Neural crest cell (in vitro differentiated cells): Measurements from ENCODE around the gene FAM111A. TPM values are rescaled to one million over a fixed set of nuclear protein-coding genes. Genes with fewer than 3 reads are reported as not detected.

Experiments used
- DNase-seq: peaks from one replicate; pipeline ENCODE4 v3.0.0; 2021; ENCODE audit warnings: low read depth, mixed read lengths, low spot score
- H3K27ac Mint-ChIP-seq: one replicate; pipeline ENCODE4 v1.8.0; 2021; ENCODE audit warnings: mild to moderate bottlenecking, mixed read lengths; ENCODE audit not compliant: unreplicated experiment
- H3K27me3 Mint-ChIP-seq: 2 replicates; pipeline ENCODE4 v1.8.0; 2021; ENCODE audit warnings: low read depth, mild to moderate bottlenecking, mixed read lengths
- H3K36me3 Mint-ChIP-seq: 2 replicates; pipeline ENCODE4 v1.8.0; 2021; ENCODE audit warnings: low read depth, mild to moderate bottlenecking, mixed read lengths
- H3K4me1 Mint-ChIP-seq: 2 replicates; pipeline ENCODE4 v1.8.0; 2021; ENCODE audit warnings: mixed read lengths
- H3K4me3 Mint-ChIP-seq: one replicate; pipeline ENCODE4 v1.8.0; 2021; ENCODE audit warnings: mild to moderate bottlenecking, mixed read lengths
- H3K9me3 Mint-ChIP-seq: 2 replicates; pipeline ENCODE4 v1.8.0; 2021; ENCODE audit warnings: mixed read lengths
- total RNA-seq: library from RNA; stranded (reverse); gene quantifications from 2 replicates; pipeline ENCODE4 v1.2.1, GENCODE V29; 2021
- TF ChIP-seq, protein P1 (sequence below): fragments of 200-600 bp; sonication (generic); conservative IDR thresholded peaks from 2 replicates; pipeline ENCODE4 v1.5.0; 2021; ENCODE audit warnings: antibody characterized with exemption, mild to moderate bottlenecking

Gene FAM111A
- total RNA-seq, 1 donor from 2014 or later = 23.4 TPM

DNA sequence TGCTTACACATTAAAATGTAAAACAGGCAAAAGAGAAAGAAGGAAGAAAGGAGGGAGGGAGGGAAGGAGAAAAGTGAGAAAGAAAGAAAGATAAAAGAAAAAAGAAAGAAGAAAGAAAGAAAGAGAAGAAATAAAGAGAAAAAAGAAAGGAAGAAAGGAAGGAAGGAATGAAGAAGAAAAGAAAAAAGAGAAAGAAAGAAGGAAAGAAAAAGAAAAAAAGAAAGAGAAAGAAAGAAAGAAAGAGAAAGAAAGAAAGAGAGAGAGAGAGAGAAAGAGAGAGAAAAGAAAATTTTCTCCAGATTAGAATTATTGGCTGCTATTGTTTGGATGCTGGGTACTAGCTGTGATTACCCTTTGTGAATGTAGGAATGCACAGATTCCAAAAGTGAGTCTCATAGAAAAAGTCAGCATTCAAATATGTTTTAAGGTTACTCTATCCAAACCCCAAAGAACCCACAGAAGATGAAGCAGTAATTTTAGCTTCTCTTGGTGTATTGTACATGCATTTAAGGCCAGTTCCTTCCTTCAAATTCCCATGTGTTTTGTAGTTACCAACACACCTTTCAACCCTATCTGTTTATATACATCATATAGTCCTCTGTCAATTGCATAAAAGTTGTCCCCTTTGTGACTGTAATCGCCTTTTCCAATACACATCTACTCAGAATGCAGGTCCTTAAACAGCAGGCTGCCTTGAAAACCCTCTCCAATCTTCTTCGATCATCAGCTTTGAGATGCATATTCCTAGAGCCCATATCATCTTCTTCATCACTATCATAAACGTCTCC, 789 bp upstream of the FAM111A start:
- Mint-ChIP-seq H3K27me3 (peaks cover 32% of the 10 kb centered on the region), H3K4me3 (peak overlapping the region; percentile 95), H3K4me1 (peaks cover 36% of the 10 kb centered on the region), H3K27ac (no peak overlapping the region), H3K9me3 (no peaks in the 10 kb centered on the region), H3K36me3 (no peaks in the 10 kb centered on the region)
- no peak for DNase-seq
- TF ChIP-seq, protein P1, sequence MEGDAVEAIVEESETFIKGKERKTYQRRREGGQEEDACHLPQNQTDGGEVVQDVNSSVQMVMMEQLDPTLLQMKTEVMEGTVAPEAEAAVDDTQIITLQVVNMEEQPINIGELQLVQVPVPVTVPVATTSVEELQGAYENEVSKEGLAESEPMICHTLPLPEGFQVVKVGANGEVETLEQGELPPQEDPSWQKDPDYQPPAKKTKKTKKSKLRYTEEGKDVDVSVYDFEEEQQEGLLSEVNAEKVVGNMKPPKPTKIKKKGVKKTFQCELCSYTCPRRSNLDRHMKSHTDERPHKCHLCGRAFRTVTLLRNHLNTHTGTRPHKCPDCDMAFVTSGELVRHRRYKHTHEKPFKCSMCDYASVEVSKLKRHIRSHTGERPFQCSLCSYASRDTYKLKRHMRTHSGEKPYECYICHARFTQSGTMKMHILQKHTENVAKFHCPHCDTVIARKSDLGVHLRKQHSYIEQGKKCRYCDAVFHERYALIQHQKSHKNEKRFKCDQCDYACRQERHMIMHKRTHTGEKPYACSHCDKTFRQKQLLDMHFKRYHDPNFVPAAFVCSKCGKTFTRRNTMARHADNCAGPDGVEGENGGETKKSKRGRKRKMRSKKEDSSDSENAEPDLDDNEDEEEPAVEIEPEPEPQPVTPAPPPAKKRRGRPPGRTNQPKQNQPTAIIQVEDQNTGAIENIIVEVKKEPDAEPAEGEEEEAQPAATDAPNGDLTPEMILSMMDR = no peak

DNA sequence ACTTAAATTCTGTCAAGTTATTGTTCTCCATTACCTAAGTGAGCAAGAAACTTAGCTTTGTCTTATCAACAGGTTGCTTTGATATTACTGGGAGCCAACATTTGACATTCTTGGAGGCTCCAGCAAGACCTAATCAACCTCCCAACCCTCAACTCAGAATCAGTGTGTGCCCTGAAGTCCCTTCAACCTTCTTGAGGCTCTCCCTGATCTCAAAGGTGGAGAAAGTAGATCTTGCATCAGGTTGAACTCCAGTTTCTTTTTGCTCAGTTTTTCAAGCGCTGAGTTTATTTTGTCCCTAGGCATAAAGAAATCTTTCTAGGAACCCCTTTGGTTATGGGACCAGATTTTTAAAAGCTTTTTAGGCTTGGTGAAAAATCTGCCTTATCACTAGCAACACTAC, 1.4 kb downstream of the FAM111A start:
- Mint-ChIP-seq H3K27me3 (peaks cover 32% of the 10 kb centered on the region), H3K27ac (no peak overlapping the region), H3K9me3 (no peaks in the 10 kb centered on the region), H3K4me1 (peaks cover 36% of the 10 kb centered on the region), H3K36me3 (no peaks in the 10 kb centered on the region), H3K4me3 (peak overlapping the region; percentile 95)
- TF ChIP-seq, protein P1 = no peak
- no peak for DNase-seq

DNA sequence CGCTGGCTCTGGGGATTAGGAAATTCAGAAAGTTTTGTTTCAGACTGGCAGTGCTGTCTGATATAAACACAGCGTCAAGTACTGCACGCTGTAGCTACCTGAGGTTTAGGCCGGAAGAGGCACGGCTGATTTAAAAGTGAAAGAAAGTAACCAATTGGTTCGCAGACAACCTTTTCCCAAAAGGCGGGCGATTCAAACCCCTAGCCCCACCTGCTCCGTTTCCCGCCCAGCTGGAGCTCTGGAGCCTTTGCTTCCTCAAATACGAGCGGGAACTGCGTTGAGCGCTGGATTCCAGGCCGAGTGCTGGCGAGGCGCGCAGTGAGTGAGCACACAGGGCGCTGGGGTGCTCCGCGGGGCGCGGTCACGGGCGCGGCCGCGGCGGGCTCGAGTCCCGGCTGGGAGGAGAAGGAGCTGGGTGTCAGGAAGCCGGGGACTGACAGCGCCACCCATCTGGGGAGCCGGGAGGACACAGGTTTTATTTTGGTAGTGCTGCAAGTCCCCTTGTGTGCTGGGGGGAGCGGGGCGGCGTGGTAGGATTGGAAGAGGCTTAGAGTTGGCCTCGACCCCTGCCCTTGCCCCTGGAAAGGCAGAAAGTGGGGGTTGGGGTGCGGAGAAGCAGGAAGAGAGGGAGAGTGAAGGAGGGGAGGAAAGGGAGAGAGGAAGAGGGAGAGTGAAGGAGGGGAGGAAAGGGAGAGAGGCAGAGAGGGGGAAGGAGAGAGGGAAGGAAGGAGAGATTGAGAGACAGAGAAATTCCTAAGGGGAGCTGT, 2.1 kb downstream of the FAM111A start:
- Mint-ChIP-seq H3K27me3 (peaks cover 32% of the 10 kb centered on the region), H3K36me3 (no peaks in the 10 kb centered on the region), H3K4me1 (peaks cover 36% of the 10 kb centered on the region), H3K9me3 (no peaks in the 10 kb centered on the region), H3K4me3 (peak overlapping the region; percentile 95), H3K27ac (no peak overlapping the region)
- TF ChIP-seq, protein P1 = peak; percentile 26
- DNase-seq = peak; percentile 35

DNA sequence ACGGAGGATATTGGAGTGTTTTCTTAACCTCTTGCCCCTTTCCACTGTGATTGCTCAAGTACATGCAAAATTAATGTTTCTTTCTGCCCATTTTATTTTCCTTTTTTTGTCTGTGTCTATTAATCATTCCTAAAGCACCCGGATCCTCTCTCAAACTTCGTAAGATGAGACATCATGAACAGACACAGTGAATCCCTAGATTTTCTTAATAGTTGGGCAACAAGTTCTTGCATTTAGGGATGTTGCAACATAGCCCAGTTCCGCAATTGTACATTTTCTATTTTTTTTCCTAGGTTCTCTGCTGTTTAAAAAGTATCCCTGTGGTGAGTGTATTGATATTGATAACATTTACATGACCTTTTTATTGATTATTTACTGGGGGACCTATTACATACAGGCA, 2.9 kb downstream of the FAM111A start:
- H3K4me1 Mint-ChIP-seq = peaks cover 36% of the 10 kb centered on the region
- H3K27me3 Mint-ChIP-seq = peaks cover 32% of the 10 kb centered on the region
- DNase-seq = no peak
- H3K4me3 Mint-ChIP-seq = peak overlapping the region; percentile 95
- H3K27ac Mint-ChIP-seq = no peak overlapping the region
- H3K36me3 Mint-ChIP-seq = peaks cover 2% of the 10 kb centered on the region
- H3K9me3 Mint-ChIP-seq = no peaks in the 10 kb centered on the region
- TF ChIP-seq, protein P1 = no peak

DNA sequence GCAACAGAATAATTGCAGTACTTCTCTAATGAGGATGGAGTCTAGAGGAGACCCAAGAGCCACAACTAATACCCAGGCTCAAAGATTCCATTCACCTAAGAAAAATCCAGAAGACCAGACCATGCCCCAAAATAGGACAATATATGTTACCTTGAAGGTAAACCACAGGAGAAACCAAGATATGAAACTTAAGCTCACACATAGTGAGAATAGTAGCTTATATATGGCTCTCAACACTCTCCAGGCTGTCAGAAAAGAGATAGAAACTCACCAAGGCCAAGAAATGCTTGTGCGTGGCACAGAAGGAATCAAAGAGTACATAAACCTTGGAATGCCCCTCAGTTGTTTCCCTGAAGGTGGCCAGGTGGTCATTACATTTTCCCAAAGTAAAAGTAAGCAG, 9.1 kb downstream of the FAM111A start:
- TF ChIP-seq, protein P1 = no peak
- H3K4me1 Mint-ChIP-seq = no peaks in the 10 kb centered on the region
- H3K36me3 Mint-ChIP-seq = peaks cover 13% of the 10 kb centered on the region
- H3K9me3 Mint-ChIP-seq = no peaks in the 10 kb centered on the region
- H3K27me3 Mint-ChIP-seq = no peaks in the 10 kb centered on the region
- no peak for DNase-seq
- no peak overlapping the region for H3K27ac Mint-ChIP-seq
- no peak overlapping the region for H3K4me3 Mint-ChIP-seq
